DOHH2 (cell line): ENCODE results near the gene HSPB7.

Experiments used
- H3F3A ChIP-seq: fragments of 200-600 bp; sonication (generic), shearing (Covaris generic); 2 replicates; pipeline ENCODE4 v1.6.0; 2016; ENCODE audit warnings: antibody characterized with exemption, mild to moderate bottlenecking; ENCODE audit not compliant: control insufficient read depth, insufficient read depth
- H3K27ac ChIP-seq: fragments of 200-600 bp; sonication (generic); 2 replicates; pipeline ENCODE4 v1.5.1; 2014; ENCODE audit warnings: low read depth, mild to moderate bottlenecking, low read length, moderate library complexity
- H3K27me3 ChIP-seq: fragments of 200-600 bp; sonication (generic); 2 replicates; pipeline ENCODE4 v1.6.1; 2014; ENCODE audit warnings: mild to moderate bottlenecking, low read length, mixed read lengths; ENCODE audit not compliant: control insufficient read depth
- H3K36me3 ChIP-seq: fragments of 200-600 bp; sonication (generic); 2 replicates; pipeline ENCODE4 v1.6.1; 2014; ENCODE audit warnings: mild to moderate bottlenecking, low read length, moderate library complexity, mixed read lengths; ENCODE audit not compliant: control insufficient read depth
- H3K4me1 ChIP-seq: fragments of 200-600 bp; sonication (generic); 2 replicates; pipeline ENCODE4 v1.6.1; 2014; ENCODE audit warnings: mild to moderate bottlenecking, low read length, mixed read lengths; ENCODE audit not compliant: control insufficient read depth
- H3K4me2 ChIP-seq: fragments of 200-600 bp; sonication (generic); 2 replicates; pipeline ENCODE4 v1.6.0; 2014; ENCODE audit warnings: mild to moderate bottlenecking, low read length, moderate library complexity
- H3K4me3 ChIP-seq: fragments of 200-600 bp; sonication (generic); 2 replicates; pipeline ENCODE4 v1.5.1; 2014; ENCODE audit warnings: mild to moderate bottlenecking, low read length, mixed read lengths
- H3K79me2 ChIP-seq: fragments of 200-600 bp; sonication (generic); 2 replicates; pipeline ENCODE4 v1.6.1; 2014; ENCODE audit warnings: mild to moderate bottlenecking, low read length, mixed read lengths; ENCODE audit not compliant: control insufficient read depth
- H3K9me2 ChIP-seq: fragments of 200-600 bp; sonication (generic); replicated peaks from 2 replicates; pipeline ENCODE4 v1.6.1; 2014; ENCODE audit warnings: mild to moderate bottlenecking, low read length, mixed read lengths; ENCODE audit not compliant: control insufficient read depth
- H3K9me3 ChIP-seq: fragments of 200-600 bp; sonication (generic); 2 replicates; pipeline ENCODE4 v1.6.1; 2014; ENCODE audit warnings: antibody characterized with exemption, low read length, mixed read lengths; ENCODE audit not compliant: control insufficient read depth, insufficient read depth
- H4K20me1 ChIP-seq: fragments of 200-600 bp; sonication (generic); 2 replicates; pipeline ENCODE4 v1.6.0; 2014; ENCODE audit warnings: low read depth, mild to moderate bottlenecking, antibody characterized with exemption, low read length, moderate library complexity; ENCODE audit not compliant: control insufficient read depth, insufficient read depth
- CTCF ChIP-seq: fragments of 200-600 bp; sonication (generic); IDR thresholded peaks from one replicate; pipeline ENCODE4 v1.5.1; 2014; ENCODE audit warnings: antibody characterized with exemption, mild to moderate bottlenecking, low read depth, low read length; ENCODE audit not compliant: poor library complexity, severe bottlenecking
- EZH2phosphoT487 ChIP-seq: fragments of 200-600 bp; sonication (generic); IDR thresholded peaks from 2 replicates; pipeline ENCODE4 v1.6.1; 2017; ENCODE audit warnings: borderline replicate concordance, mild to moderate bottlenecking, antibody characterized with exemption, low read length, moderate library complexity, mixed read lengths

Gene HSPB7

GRCh38 chr1:15970911-15971310 lies 46.9 kb downstream of the HSPB7 start:
- Histone ChIP-seq H3K9me2 (no peaks in the 10 kb centered on the region), H3F3A (peaks cover 9% of the 10 kb centered on the region), H3K4me1 (peaks cover 35% of the 10 kb centered on the region), H4K20me1 (no peaks in the 10 kb centered on the region), H3K27me3 (no peaks in the 10 kb centered on the region), H3K79me2 (peaks cover 69% of the 10 kb centered on the region), H3K36me3 (peaks cover 45% of the 10 kb centered on the region), H3K4me2 (no peak overlapping the region), H3K4me3 (no peak overlapping the region), H3K9me3 (no peaks in the 10 kb centered on the region), H3K27ac (no peak overlapping the region)
- no peak for TF ChIP-seq EZH2phosphoT487
- no peak for TF ChIP-seq CTCF

DNA sequence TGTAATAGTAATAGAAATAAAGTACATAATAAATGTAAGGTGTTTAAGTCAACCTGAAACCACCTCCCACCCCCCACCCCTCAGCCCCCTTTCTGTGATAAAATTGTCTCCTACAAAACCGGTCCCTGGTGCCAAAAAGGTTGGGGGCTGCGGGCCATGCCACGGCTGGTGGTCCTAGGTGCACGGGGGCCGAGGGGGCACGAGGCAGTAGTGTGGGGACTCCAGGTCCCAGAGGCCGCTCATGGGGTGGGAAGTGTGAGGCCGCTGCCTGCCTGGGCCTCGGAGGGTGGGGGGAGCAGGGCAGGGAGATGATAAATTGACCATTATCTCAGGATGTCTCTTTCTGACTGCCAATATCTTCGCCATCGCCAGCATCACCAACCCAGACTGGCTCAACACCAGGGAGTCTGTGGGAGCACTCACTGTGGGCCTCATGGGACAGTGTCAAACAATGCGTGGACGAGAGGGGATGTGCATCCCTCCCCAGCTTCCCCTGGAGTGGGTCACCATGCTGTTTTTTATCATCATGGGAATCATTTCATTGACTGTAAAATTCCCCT lies 48.4 kb downstream of the HSPB7 start:
- Histone ChIP-seq H3K27ac (no peak overlapping the region), H3K9me2 (no peaks in the 10 kb centered on the region), H3K4me3 (no peak overlapping the region), H3K79me2 (peaks cover 73% of the 10 kb centered on the region), H3K9me3 (no peaks in the 10 kb centered on the region), H3K36me3 (peaks cover 49% of the 10 kb centered on the region), H3K27me3 (no peaks in the 10 kb centered on the region), H4K20me1 (no peaks in the 10 kb centered on the region), H3F3A (peaks cover 3% of the 10 kb centered on the region; the same call in 1 of the 2 replicates), H3K4me1 (peaks cover 43% of the 10 kb centered on the region), H3K4me2 (no peak overlapping the region)
- TF ChIP-seq CTCF (no peak), EZH2phosphoT487 (no peak)

DNA sequence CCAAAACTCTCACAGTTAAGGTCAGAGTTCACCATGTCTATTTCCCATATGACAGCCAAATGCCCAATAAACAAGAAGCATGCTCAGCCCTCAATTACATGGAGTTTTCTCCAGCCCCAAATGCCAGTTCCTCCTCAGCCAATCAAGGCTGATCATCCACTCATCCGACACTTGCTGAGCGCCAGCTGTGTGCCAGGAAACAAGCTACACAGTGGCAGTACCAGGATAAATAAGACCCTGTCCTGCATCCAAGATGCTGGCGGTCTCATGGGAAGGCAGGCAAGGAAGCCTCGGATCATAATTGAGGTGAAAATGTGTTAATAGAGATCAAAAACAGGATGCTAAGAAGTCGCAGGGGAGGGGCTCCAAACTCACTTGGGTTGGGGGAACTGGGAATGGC lies 49.7 kb downstream of the HSPB7 start:
- H3K4me2 ChIP-seq = no peak overlapping the region
- H3K27ac ChIP-seq = no peak overlapping the region
- H3K79me2 ChIP-seq = peaks cover 67% of the 10 kb centered on the region
- no peaks in the 10 kb centered on the region for H4K20me1 ChIP-seq
- no peaks in the 10 kb centered on the region for H3K27me3 ChIP-seq
- no peaks in the 10 kb centered on the region for H3K9me2 ChIP-seq
- peaks cover 41% of the 10 kb centered on the region for H3K4me1 ChIP-seq
- no peaks in the 10 kb centered on the region for H3F3A ChIP-seq
- TF ChIP-seq EZH2phosphoT487 = no peak
- H3K4me3 ChIP-seq = no peak overlapping the region
- no peaks in the 10 kb centered on the region for H3K9me3 ChIP-seq
- H3K36me3 ChIP-seq = peaks cover 46% of the 10 kb centered on the region

GRCh38 chr1:15966956-15967344 lies 50.9 kb downstream of the HSPB7 start:
- Histone ChIP-seq H3K9me3 (no peaks in the 10 kb centered on the region), H4K20me1 (no peaks in the 10 kb centered on the region), H3K4me2 (no peak overlapping the region), H3K4me1 (peaks cover 38% of the 10 kb centered on the region), H3K4me3 (no peak overlapping the region), H3F3A (no peaks in the 10 kb centered on the region), H3K27ac (no peak overlapping the region), H3K79me2 (peaks cover 62% of the 10 kb centered on the region), H3K27me3 (no peaks in the 10 kb centered on the region), H3K36me3 (peaks cover 34% of the 10 kb centered on the region), H3K9me2 (no peaks in the 10 kb centered on the region)
- no peak for TF ChIP-seq CTCF
- no peak for TF ChIP-seq EZH2phosphoT487
